Suprapubic skin (tissue), 4 donors: ENCODE results near the gene RHAG. TPM values are rescaled to one million over a fixed set of nuclear protein-coding genes. Genes with fewer than 3 reads are reported as not detected.
"Not testable (repeated sequence)": the region's sequence is repeated elsewhere in the genome, so short reads cannot be mapped to it uniquely, and the experiment has no call there.

Source experiments
- DNase-seq, 2 donors: peaks; one replicate each; pipeline ENCODE4 v3.0.0-alpha.2; 2019; ENCODE audit warnings: low spot score in 2 of 2
- H3K27ac ChIP-seq: fragments of 200-600 bp; sonication (generic); one replicate; pipeline ENCODE4 v1.5.1; 2019
- H3K27me3 ChIP-seq: fragments of 200-600 bp; sonication (generic); one replicate; pipeline ENCODE4 v1.5.1; 2019
- H3K36me3 ChIP-seq: fragments of 200-600 bp; sonication (generic); one replicate; pipeline ENCODE4 v1.5.1; 2019
- H3K4me1 ChIP-seq: fragments of 200-600 bp; sonication (generic); one replicate; pipeline ENCODE4 v1.5.1; 2019
- H3K4me3 ChIP-seq: fragments of 200-600 bp; sonication (generic); one replicate; pipeline ENCODE4 v1.5.1; 2019; ENCODE audit warnings: mild to moderate bottlenecking
- H3K9me3 ChIP-seq: fragments of 200-600 bp; sonication (generic); one replicate; pipeline ENCODE4 v1.5.1; 2019
- EP300 ChIP-seq: sonication (generic); formaldehyde crosslinking; IDR thresholded peaks from one replicate; pipeline ENCODE4 v1.6.1; 2017; ENCODE audit warnings: antibody characterized with exemption
- POLR2A ChIP-seq, 2 donors: fragments of 450-650 bp; IDR thresholded peaks; one replicate each; pipeline ENCODE4 v1.6.1; 2017; ENCODE audit warnings: antibody characterized with exemption in 2 of 2, mild to moderate bottlenecking in 2 of 2, moderate library complexity in 2 of 2
- POLR2AphosphoS5 ChIP-seq, 3 donors: sonication (generic); formaldehyde crosslinking; IDR thresholded peaks; one replicate each; pipeline ENCODE4 v1.6.1; 2017; ENCODE audit warnings: antibody characterized with exemption in 3 of 3
- WGBS: methylation state at CpG from one replicate; pipeline ENCODE4 v1.1.5; 2018; 5-methylcytosine and 5-hydroxymethylcytosine counted together
- total RNA-seq, 4 donors: library from RNA; depleted of rRNA; stranded (reverse); fragments of >200 nt; gene quantifications; one replicate each; pipeline ENCODE4 v1.1.0, GENCODE V29; 2016
- TF ChIP-seq, protein P1 (sequence below), 2 donors: fragments of 200-600 bp in 1 of 2; fragments of 450-650 bp in 1 of 2; sonication (generic) in 1 of 2; IDR thresholded peaks; one replicate each; pipeline ENCODE4 v1.5.1; 2016 to 2019; ENCODE audit warnings: antibody characterized with exemption in 2 of 2, mild to moderate bottlenecking in 1 of 2, moderate library complexity in 1 of 2

RHAG gene
- total RNA-seq, 4 donors from 2014 or later: 0.89 TPM; not detected in 3

DNA sequence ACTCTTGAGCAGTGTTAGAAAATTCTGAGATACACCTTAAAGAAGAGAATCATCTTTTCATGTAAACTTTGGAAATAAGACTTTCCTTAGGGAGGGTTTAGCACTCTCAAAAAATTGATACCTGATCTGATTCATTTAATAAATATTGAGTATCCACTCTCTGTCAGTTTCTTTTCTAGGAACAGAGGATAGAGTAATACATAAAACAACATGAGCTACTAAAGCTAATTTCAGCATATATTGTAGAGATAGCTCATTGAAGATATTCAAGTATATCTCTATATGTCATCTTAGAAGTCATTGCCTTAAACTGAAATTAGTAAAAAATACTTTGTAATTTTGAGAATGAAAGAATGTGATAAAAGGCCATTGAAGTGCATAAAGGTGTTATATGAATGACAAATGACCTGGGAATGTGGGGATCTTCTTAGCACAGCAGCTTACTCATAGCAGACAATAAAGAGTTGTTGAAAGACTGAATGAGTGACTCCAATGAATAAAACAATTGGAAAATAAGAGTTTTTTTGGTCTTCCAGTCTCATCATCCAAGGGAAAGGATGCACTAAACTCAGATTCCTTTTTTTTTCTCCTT, 29.2 kb downstream of the RHAG start:
- Histone ChIP-seq H3K27ac (no peak overlapping the region), H3K4me3 (no peak overlapping the region), H3K4me1 (no peaks in the 10 kb centered on the region), H3K36me3 (no peaks in the 10 kb centered on the region), H3K9me3 (no peaks in the 10 kb centered on the region), H3K27me3 (no peaks in the 10 kb centered on the region)
- TF ChIP-seq EP300: no peak
- no peak for TF ChIP-seq POLR2AphosphoS5 (IDR thresholded peaks at IDR 0.05)
- no peak for TF ChIP-seq POLR2A (IDR thresholded peaks at IDR 0.05)
- TF ChIP-seq, protein P1, sequence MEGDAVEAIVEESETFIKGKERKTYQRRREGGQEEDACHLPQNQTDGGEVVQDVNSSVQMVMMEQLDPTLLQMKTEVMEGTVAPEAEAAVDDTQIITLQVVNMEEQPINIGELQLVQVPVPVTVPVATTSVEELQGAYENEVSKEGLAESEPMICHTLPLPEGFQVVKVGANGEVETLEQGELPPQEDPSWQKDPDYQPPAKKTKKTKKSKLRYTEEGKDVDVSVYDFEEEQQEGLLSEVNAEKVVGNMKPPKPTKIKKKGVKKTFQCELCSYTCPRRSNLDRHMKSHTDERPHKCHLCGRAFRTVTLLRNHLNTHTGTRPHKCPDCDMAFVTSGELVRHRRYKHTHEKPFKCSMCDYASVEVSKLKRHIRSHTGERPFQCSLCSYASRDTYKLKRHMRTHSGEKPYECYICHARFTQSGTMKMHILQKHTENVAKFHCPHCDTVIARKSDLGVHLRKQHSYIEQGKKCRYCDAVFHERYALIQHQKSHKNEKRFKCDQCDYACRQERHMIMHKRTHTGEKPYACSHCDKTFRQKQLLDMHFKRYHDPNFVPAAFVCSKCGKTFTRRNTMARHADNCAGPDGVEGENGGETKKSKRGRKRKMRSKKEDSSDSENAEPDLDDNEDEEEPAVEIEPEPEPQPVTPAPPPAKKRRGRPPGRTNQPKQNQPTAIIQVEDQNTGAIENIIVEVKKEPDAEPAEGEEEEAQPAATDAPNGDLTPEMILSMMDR (IDR thresholded peaks at IDR 0.05): no peak
- no peak for DNase-seq

DNA sequence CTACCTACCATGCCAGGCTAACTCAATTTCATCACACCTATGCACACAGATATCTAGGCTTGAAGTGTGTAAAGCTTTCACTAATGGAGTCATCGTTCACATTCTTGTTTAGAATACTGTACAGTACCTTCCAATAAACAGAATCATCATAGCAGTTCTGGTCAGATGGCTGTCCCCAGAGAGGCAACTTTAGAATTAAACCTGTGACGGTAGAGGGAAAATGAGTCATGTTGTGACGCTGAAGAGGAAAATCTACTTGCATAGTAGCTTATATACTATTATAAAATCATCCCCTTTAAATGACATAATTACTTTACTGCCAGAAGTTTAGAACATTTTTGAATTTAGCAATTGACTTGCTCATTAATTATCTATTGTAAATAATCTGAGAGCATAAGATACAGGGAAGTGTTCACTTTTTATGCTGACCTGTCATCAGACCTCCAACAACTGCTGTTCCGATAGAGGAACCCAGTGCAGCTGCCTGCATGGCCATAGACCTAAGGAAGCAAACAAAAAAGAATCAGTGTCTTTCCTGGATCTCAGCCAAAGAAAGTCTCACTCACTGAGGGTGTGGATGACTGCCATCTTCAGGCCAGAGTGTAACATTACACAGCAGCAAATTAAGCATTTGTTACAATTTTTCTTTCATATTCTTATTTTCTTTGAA, 29.8 kb downstream of the RHAG start:
- no peak for DNase-seq
- TF ChIP-seq EP300: no peak
- TF ChIP-seq, protein P1 (IDR thresholded peaks at IDR 0.05): peak; percentile 52 to 80

DNA sequence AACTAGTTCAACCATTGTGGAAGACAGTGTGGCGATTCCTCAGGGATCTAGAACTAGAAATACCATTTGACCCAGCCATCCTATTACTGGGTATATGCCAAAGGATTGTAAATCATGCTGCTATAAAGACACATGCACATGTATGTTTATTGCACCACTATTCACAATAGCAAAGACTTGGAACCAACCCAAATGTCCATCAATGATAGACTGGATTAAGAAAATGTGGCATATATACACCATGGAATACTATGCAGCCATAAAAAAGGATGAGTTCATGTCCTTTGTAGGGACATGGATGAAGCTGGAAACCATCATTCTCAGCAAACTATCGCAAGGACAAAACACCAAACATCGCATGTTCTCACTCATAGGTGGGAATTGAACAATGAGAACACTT, 32.6 kb downstream of the RHAG start:
- not testable (repeated sequence) for H3K9me3 ChIP-seq, H3K27me3 ChIP-seq, H3K27ac ChIP-seq, DNase-seq, H3K36me3 ChIP-seq, H3K4me3 ChIP-seq, H3K4me1 ChIP-seq
- WGBS: 93% methylated on average over 3 of the region's 3 CpGs

More for the DNA sequence above, 29.8 kb downstream of the RHAG start:
- H3K9me3 ChIP-seq: no peaks in the 10 kb centered on the region
- no peak overlapping the region for H3K4me3 ChIP-seq
- no peak overlapping the region for H3K27ac ChIP-seq
- 34% methylated on average over 4 of the region's 4 CpGs for WGBS
- no peaks in the 10 kb centered on the region for H3K36me3 ChIP-seq
- H3K4me1 ChIP-seq: no peaks in the 10 kb centered on the region
- no peaks in the 10 kb centered on the region for H3K27me3 ChIP-seq

- 85% methylated on average over 5 of the region's 5 CpGs for WGBS
These were observed 49.4 kb downstream of the RHAG start for GRCh38 chr6:49587262-49587661.

DNA sequence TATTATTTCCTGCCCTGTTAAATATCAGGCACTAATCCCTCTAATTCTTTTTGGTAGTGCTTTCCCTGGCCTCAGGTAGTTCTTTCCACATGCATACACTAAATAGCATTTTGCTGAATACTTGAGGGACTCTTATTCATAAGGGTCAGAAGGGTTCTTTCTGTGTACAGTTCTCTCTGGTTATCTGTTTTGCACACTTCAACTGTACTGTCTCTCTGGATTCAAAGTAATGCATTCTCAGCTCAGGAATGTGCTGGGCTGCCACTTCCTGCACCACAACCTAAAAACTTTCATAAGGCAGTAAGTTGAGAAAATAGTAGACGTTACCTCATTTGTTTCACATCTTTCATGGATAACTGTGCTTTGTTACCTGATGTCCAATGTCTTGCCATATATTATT, 54.1 kb downstream of the RHAG start:
- no peaks in the 10 kb centered on the region for H3K36me3 ChIP-seq
- no peak overlapping the region for H3K4me3 ChIP-seq
- no peak overlapping the region for H3K27ac ChIP-seq
- DNase-seq: no peak
- H3K27me3 ChIP-seq: no peaks in the 10 kb centered on the region
- H3K4me1 ChIP-seq: no peaks in the 10 kb centered on the region
- 70% methylated on average over 1 of the region's 1 CpG for WGBS
- no peaks in the 10 kb centered on the region for H3K9me3 ChIP-seq
- TF ChIP-seq, protein P1 (IDR thresholded peaks at IDR 0.05): no peak
- TF ChIP-seq POLR2A (IDR thresholded peaks at IDR 0.05) (no peak), EP300 (no peak), POLR2AphosphoS5 (IDR thresholded peaks at IDR 0.05) (no peak)

More at GRCh38 chr6:49587262-49587661, 49.4 kb downstream of the RHAG start:
- H3K27me3 ChIP-seq, DNase-seq, H3K4me3 ChIP-seq, H3K4me1 ChIP-seq, H3K9me3 ChIP-seq, H3K27ac ChIP-seq, H3K36me3 ChIP-seq: not testable (repeated sequence)

- H3K27me3 ChIP-seq: no peaks in the 10 kb centered on the region
- H3K9me3 ChIP-seq: no peaks in the 10 kb centered on the region
- no peak overlapping the region for H3K4me3 ChIP-seq
- no peaks in the 10 kb centered on the region for H3K4me1 ChIP-seq
- DNase-seq: no peak
- H3K36me3 ChIP-seq: no peaks in the 10 kb centered on the region
- no peak overlapping the region for H3K27ac ChIP-seq
- TF ChIP-seq EP300 (no peak), POLR2AphosphoS5 (IDR thresholded peaks at IDR 0.05) (no peak), POLR2A (IDR thresholded peaks at IDR 0.05) (no peak)
- TF ChIP-seq, protein P1 (IDR thresholded peaks at IDR 0.05): no peak
These were observed 57.0 kb downstream of the RHAG start for GRCh38 chr6:49579649-49580048.
